Measurements from ENCODE around the gene CIP2A.

- TF ChIP-seq POLR2AphosphoS5 (IDR thresholded peaks at IDR 0.05) = no peak
- TF ChIP-seq CTCF (IDR thresholded peaks at IDR 0.05) = no peak
- TF ChIP-seq POLR2A (IDR thresholded peaks at IDR 0.05) = no peak
Measured at GRCh38 chr3:108610651-108611050, 21.4 kb upstream of the CIP2A start.
